GM10266 (cell line): ENCODE measurements around the gene ATG13.

ENCODE experiments used
- DNase-seq: peaks from one replicate; pipeline ENCODE4 v3.0.0; 2012; ENCODE audit errors: extremely low spot score
- CTCF ChIP-seq: IDR thresholded peaks from 2 replicates; pipeline ENCODE4 v1.5.1; 2012; ENCODE audit warnings: mild to moderate bottlenecking, low read depth; ENCODE audit not compliant: control insufficient read depth, insufficient read depth; ENCODE audit errors: missing control alignments

Gene ATG13

GRCh38 chr11:46695345-46696211, 78.2 kb downstream of the ATG13 start:
- TF ChIP-seq CTCF = no peak
- DNase-seq = no peak

- DNase-seq = no peak
- no peak for TF ChIP-seq CTCF
Observed at GRCh38 chr11:46696212-46696558, 78.8 kb downstream of the ATG13 start.

GRCh38 chr11:46697303-46697702, 80.0 kb downstream of the ATG13 start:
- DNase-seq = no peak
- TF ChIP-seq CTCF = no peak

GRCh38 chr11:46697723-46698122, 80.4 kb downstream of the ATG13 start:
- no peak for DNase-seq

GRCh38 chr11:46698597-46698996, 81.2 kb downstream of the ATG13 start:
- no peak for DNase-seq
- TF ChIP-seq CTCF = no peak

More at GRCh38 chr11:46697723-46698122, 80.4 kb downstream of the ATG13 start:
- TF ChIP-seq CTCF = no peak

GRCh38 chr11:46700241-46701077, 83.1 kb downstream of the ATG13 start, which contains the start of the genes ARHGAP1 and ZNF408:
ARHGAP1 (minus strand) TSS chr11:46700619; CDS start chr11:46696107, 4,512 bp downstream.
ZNF408 (plus strand) TSS chr11:46701031; CDS start chr11:46701048, 17 bp downstream.
- TF ChIP-seq CTCF = no peak
- DNase-seq = peak; percentile 95

- TF ChIP-seq CTCF = no peak
- no peak for DNase-seq
Observed at GRCh38 chr11:46701078-46701654, 83.8 kb downstream of the ATG13 start.
